ENCODE measurements around the gene SIDT1.
A peak's percentile ranks its signal among the peaks of the same experiment; 100 is the strongest.

DNA sequence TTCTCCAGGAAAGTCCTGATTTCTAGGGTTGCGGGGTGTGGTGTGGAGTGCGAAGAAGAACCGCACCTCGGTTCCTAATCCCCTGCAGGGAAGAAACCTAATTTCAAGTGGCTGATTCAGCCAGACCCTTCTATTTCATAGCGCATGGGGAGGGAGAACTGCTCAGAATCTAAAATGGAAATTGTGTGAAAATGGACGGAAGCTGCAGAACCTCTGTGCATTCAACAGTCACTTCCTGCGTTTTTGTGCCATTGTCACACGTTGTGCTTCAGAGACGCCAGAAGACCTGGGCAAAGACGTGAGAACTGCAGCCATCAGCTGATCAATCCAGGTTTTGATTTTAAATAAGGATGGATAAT, 1.2 kb downstream of the SIDT1 start:
- TF ChIP-seq, protein P1, sequence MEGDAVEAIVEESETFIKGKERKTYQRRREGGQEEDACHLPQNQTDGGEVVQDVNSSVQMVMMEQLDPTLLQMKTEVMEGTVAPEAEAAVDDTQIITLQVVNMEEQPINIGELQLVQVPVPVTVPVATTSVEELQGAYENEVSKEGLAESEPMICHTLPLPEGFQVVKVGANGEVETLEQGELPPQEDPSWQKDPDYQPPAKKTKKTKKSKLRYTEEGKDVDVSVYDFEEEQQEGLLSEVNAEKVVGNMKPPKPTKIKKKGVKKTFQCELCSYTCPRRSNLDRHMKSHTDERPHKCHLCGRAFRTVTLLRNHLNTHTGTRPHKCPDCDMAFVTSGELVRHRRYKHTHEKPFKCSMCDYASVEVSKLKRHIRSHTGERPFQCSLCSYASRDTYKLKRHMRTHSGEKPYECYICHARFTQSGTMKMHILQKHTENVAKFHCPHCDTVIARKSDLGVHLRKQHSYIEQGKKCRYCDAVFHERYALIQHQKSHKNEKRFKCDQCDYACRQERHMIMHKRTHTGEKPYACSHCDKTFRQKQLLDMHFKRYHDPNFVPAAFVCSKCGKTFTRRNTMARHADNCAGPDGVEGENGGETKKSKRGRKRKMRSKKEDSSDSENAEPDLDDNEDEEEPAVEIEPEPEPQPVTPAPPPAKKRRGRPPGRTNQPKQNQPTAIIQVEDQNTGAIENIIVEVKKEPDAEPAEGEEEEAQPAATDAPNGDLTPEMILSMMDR (IDR thresholded peaks at IDR 0.05; ENCODE audit: insufficient read depth, low read length, poor library complexity, severe bottlenecking): no peak
- TF ChIP-seq EZH2phosphoT487 (conservative IDR thresholded peaks at IDR 0.05; ENCODE audit: low read length): 0 out of 2 replicates have a peak, but pooled peaks have one; percentile 45

Measured in SU-DHL-6 (cell line).